Measurements from ENCODE around the gene LUC7L3. TPM values are rescaled to one million over a fixed set of nuclear protein-coding genes. Genes with fewer than 3 reads are reported as not detected.
"Not testable (repeated sequence)": the region's sequence is repeated elsewhere in the genome, so short reads cannot be mapped to it uniquely, and the experiment has no call there.

Gene LUC7L3
- total and polyA plus RNA-seq, 10 of the 15 experiments (the other 5 are each of a cell fraction or from before 2014, with no cell fraction given): 51.3 to 176 (median 149) TPM

DNA sequence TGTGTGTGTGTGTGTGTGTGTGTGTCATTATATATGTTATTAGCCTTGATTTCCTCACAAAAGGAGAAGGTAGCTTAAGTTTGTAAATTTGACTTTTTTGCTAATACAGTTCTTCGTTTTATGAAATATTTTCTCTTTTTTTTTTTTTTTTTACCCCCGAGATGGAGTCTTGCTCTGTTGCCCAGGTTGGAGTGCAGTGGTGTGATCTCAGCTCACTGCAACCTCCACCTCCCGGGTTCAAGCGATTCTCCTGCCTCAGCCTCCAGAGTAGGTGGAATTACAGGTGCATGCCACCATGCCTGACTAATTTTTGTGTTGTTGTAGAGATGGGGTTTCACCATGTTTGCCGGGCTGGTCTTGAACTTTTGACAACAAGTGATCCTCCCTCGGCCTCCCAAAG lies 5.2 kb downstream of the LUC7L3 start:
- H3K27me3 ChIP-seq (replicated peaks in 1 of 2; ENCODE audit: control insufficient read depth in 2 of 2, insufficient read depth in 2 of 2, low read length in 1 of 2); H3K9ac ChIP-seq (ENCODE audit: control insufficient read depth, insufficient read depth, low read length); H3K4me1 ChIP-seq (ENCODE audit: control insufficient read depth, insufficient read depth, low read length); H3K36me3 ChIP-seq (ENCODE audit: control insufficient read depth in 2 of 2, insufficient read depth in 2 of 2, low read length in 1 of 2); intact Hi-C loops (cut with micrococcal nuclease; ENCODE audit: unreplicated experiment); H3K9me3 ChIP-seq (replicated peaks; ENCODE audit: control insufficient read depth, insufficient read depth, low read length); ATAC-seq; RAD21 ChIA-PET (ENCODE audit: unreplicated experiment); FAIRE-seq; H2AFZ ChIP-seq (ENCODE audit: control insufficient read depth, low read depth, low read length); in situ Hi-C loops (cut with MboI); H3K27ac ChIP-seq (ENCODE audit: control insufficient read depth, insufficient read depth); H4K20me1 ChIP-seq (ENCODE audit: control insufficient read depth, insufficient read depth); DNase-seq (ENCODE audit: low read depth, low spot score); BruUV-seq (replicated peaks); H3K4me2 ChIP-seq (ENCODE audit: control insufficient read depth, insufficient read depth): not testable (repeated sequence)
- ChIA-PET SMC1A (ENCODE audit: uncharacterized antibody, unreplicated experiment) (interaction anchor here (0.7 kb wide), 2 partner anchors 10 to 33 kb away, joined by 3 to 4 read pairs; no protein-coding TSS in a partner anchor), CTCF (interaction anchor here (0.7 to 1.6 kb wide), 2 partner anchors 11 to 29 kb away, joined by 4 to 5 read pairs; no protein-coding TSS in a partner anchor), POLR2A (interaction anchor here (0.6 to 0.7 kb wide), 2 partner anchors 152 to 294 kb away, joined by 3 to 6 read pairs; no protein-coding TSS in a partner anchor)
- WGBS (ENCODE audit: insufficient coverage, insufficient replicate concordance, low lambda C conversion rate, missing lambda C conversion rate): 65% methylated on average over 3 of the region's 6 CpGs
- H3K4me3 ChIP-seq: peak overlapping the region; percentile 30; the same call in 1 of the 2 replicates
- H3K79me2 ChIP-seq (ENCODE audit: control insufficient read depth, insufficient read depth, low read length): peaks cover 97% of the 10 kb centered on the region

DNA sequence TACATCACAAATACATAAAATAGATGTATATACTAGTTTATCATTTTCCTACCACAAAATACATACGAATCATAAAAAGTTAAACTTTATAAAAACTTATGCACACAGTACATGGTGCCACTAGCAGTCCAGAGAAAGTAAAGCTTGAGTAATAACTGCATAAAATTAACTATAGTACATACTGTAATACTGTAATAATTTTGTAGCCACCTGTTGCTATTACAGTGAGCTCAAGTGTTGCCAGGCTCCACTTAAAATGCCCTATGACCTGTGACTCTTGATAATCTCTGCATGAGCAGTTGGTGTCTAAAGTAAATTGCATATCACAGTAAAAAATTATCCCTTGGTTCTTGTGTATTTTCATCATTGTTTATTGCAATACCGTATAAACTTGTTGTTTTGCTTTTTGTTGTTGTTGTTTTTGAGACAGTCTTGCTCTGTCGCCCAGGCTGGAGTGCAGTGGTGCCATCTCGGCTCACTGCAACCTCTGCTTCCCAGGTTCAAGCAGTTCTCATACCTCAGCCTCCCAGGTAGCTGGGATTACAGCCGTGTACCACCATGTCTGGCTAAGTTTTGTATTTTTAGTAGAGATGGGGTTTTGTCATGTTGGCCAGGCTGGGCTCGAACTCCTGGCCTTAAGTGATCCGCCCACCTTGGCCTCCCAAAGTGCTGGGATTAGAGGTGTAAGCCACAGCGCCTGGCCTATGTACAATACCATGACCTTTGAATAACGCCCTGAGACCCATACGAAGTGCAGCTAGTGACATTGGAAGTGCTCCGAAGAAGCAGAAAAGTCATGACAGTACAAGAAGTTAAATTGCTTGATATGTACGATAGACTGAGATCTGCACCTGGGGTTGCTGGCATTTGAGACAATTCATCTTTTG lies 6.6 kb downstream of the LUC7L3 start:
- no peaks in the 10 kb centered on the region; the same call in 1 of the 2 replicates for H3K4me1 ChIP-seq (ENCODE audit: control insufficient read depth, insufficient read depth, low read length)
- ATAC-seq (no peak; the same call in 2 of the 3 replicates), FAIRE-seq (no peak), DNase-seq (ENCODE audit: low read depth, low spot score) (no peak)
- BruUV-seq (replicated peaks): no TSS peak
- ChIA-PET RAD21 (ENCODE audit: unreplicated experiment) (no interaction called here), SMC1A (ENCODE audit: uncharacterized antibody, unreplicated experiment) (interaction anchor here (1.0 to 1.8 kb wide), 4 partner anchors 8 to 32 kb away, joined by 3 to 8 read pairs (median 4); no protein-coding TSS in a partner anchor), POLR2A (interaction anchor here (0.6 kb wide), 1 partner anchor 131 kb away, joined by 3 read pairs; no protein-coding TSS in a partner anchor), CTCF (interaction anchor here (0.9 to 1.6 kb wide), 3 partner anchors 30 to 127 kb away, joined by 3 to 4 read pairs (median 3); no protein-coding TSS in a partner anchor)
- in situ Hi-C loops (cut with MboI): no loop called here
- no peak overlapping the region for H3K27ac ChIP-seq (ENCODE audit: control insufficient read depth, insufficient read depth)
- peak overlapping the region; percentile 34 for H3K4me3 ChIP-seq
- peaks cover 11% of the 10 kb centered on the region; the same call in 1 of the 2 replicates for H4K20me1 ChIP-seq (ENCODE audit: control insufficient read depth, insufficient read depth)
- no peak overlapping the region for H3K9ac ChIP-seq (ENCODE audit: control insufficient read depth, insufficient read depth, low read length)
- no peaks in the 10 kb centered on the region for H3K27me3 ChIP-seq (replicated peaks in 1 of 2; ENCODE audit: control insufficient read depth in 2 of 2, insufficient read depth in 2 of 2, low read length in 1 of 2)
- H2AFZ ChIP-seq (ENCODE audit: control insufficient read depth, low read depth, low read length): no peak overlapping the region
- intact Hi-C loops (cut with micrococcal nuclease; ENCODE audit: unreplicated experiment): no loop called here
- H3K9me3 ChIP-seq (replicated peaks; ENCODE audit: control insufficient read depth, insufficient read depth, low read length): no peaks in the 10 kb centered on the region
- no peak overlapping the region; the same call in 1 of the 2 replicates for H3K4me2 ChIP-seq (ENCODE audit: control insufficient read depth, insufficient read depth)
- WGBS (ENCODE audit: insufficient coverage, insufficient replicate concordance, low lambda C conversion rate, missing lambda C conversion rate): 90% methylated on average over 12 of the region's 12 CpGs
- H3K79me2 ChIP-seq (ENCODE audit: control insufficient read depth, insufficient read depth, low read length): peaks cover 95% of the 10 kb centered on the region
- H3K36me3 ChIP-seq (ENCODE audit: control insufficient read depth in 2 of 2, insufficient read depth in 2 of 2, low read length in 1 of 2): peaks cover 0 to 5% of the 10 kb centered on the region in 2 experiments; a peak in 2 of 4 replicates
- TF ChIP-seq ZNF274 (IDR thresholded peaks at IDR 0.05; ENCODE audit: insufficient read depth, insufficient read length): no peak
- TF ChIP-seq, protein P1, sequence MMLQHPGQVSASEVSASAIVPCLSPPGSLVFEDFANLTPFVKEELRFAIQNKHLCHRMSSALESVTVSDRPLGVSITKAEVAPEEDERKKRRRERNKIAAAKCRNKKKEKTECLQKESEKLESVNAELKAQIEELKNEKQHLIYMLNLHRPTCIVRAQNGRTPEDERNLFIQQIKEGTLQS (IDR thresholded peaks at IDR 0.05; ENCODE audit: borderline replicate concordance, extremely low read depth, low read depth, low read length): no peak
- no peak for TF ChIP-seq GABPA (IDR thresholded peaks at IDR 0.05; ENCODE audit: low read depth)
- no peak for TF ChIP-seq RFX5 (IDR thresholded peaks at IDR 0.05; ENCODE audit: low read depth, low read length)
- TF ChIP-seq NR2F1 (conservative IDR thresholded peaks at IDR 0.05): no peak
- TF ChIP-seq NR2C1 (IDR thresholded peaks at IDR 0.05): no peak
- TF ChIP-seq, protein P2, sequence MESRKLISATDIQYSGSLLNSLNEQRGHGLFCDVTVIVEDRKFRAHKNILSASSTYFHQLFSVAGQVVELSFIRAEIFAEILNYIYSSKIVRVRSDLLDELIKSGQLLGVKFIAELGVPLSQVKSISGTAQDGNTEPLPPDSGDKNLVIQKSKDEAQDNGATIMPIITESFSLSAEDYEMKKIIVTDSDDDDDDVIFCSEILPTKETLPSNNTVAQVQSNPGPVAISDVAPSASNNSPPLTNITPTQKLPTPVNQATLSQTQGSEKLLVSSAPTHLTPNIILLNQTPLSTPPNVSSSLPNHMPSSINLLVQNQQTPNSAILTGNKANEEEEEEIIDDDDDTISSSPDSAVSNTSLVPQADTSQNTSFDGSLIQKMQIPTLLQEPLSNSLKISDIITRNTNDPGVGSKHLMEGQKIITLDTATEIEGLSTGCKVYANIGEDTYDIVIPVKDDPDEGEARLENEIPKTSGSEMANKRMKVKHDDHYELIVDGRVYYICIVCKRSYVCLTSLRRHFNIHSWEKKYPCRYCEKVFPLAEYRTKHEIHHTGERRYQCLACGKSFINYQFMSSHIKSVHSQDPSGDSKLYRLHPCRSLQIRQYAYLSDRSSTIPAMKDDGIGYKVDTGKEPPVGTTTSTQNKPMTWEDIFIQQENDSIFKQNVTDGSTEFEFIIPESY (IDR thresholded peaks at IDR 0.05): no peak
- no peak for TF ChIP-seq POLR2A (IDR thresholded peaks at IDR 0.05; ENCODE audit: low read depth, low read length)
- TF ChIP-seq, protein P3, sequence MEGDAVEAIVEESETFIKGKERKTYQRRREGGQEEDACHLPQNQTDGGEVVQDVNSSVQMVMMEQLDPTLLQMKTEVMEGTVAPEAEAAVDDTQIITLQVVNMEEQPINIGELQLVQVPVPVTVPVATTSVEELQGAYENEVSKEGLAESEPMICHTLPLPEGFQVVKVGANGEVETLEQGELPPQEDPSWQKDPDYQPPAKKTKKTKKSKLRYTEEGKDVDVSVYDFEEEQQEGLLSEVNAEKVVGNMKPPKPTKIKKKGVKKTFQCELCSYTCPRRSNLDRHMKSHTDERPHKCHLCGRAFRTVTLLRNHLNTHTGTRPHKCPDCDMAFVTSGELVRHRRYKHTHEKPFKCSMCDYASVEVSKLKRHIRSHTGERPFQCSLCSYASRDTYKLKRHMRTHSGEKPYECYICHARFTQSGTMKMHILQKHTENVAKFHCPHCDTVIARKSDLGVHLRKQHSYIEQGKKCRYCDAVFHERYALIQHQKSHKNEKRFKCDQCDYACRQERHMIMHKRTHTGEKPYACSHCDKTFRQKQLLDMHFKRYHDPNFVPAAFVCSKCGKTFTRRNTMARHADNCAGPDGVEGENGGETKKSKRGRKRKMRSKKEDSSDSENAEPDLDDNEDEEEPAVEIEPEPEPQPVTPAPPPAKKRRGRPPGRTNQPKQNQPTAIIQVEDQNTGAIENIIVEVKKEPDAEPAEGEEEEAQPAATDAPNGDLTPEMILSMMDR (IDR thresholded peaks at IDR 0.05 in 2 of 3, conservative IDR thresholded peaks at IDR 0.05 in 1 of 3; ENCODE audit: control insufficient read depth in 2 of 3, extremely low read depth in 1 of 3, insufficient read depth in 1 of 3, low read depth in 3 of 3, low read length in 3 of 3): no peak
- TF ChIP-seq MTA2 (IDR thresholded peaks at IDR 0.05; ENCODE audit: low read depth): no peak
- TF ChIP-seq FOXM1 (IDR thresholded peaks at IDR 0.05; ENCODE audit: low read depth, low read length): no peak

All from GM12878 (cell line).